NCI-H2107 treated with DMSO at 0.1 percent for 48 hours (cell line): ENCODE measurements around the gene DDIT3.

Experiments
- DNase-seq: peaks from one replicate; lab custom pipeline; 2025; ENCODE audit not compliant: unreplicated experiment; lab: John Stamatoyannopoulos, UW

The DDIT3 gene

DNA sequence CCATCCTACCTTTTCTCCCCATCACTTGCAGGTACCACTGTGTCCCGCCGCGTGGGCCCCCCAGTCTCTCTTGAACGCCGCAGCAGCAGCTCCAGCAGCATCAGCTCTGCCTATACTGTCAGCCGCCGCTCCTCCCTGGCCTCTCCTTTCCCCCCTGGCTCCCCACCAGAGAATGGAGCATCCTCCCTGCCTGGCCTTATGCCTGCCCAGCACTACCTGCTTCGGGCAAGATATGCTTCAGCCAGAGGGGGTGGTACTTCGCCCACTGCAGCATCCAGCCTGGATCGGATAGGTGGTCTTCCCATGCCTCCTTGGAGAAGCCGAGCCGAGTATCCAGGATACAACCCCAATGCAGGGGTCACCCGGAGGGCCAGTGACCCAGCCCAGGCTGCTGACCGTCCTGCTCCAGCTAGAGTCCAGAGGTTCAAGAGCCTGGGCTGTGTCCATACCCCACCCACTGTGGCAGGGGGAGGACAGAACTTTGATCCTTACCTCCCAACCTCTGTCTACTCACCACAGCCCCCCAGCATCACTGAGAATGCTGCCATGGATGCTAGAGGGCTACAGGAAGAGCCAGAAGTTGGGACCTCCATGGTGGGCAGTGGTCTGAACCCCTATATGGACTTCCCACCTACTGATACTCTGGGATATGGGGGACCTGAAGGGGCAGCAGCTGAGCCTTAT is 49.9 kb downstream of the DDIT3 start:
- DNase-seq = no peak

DNA sequence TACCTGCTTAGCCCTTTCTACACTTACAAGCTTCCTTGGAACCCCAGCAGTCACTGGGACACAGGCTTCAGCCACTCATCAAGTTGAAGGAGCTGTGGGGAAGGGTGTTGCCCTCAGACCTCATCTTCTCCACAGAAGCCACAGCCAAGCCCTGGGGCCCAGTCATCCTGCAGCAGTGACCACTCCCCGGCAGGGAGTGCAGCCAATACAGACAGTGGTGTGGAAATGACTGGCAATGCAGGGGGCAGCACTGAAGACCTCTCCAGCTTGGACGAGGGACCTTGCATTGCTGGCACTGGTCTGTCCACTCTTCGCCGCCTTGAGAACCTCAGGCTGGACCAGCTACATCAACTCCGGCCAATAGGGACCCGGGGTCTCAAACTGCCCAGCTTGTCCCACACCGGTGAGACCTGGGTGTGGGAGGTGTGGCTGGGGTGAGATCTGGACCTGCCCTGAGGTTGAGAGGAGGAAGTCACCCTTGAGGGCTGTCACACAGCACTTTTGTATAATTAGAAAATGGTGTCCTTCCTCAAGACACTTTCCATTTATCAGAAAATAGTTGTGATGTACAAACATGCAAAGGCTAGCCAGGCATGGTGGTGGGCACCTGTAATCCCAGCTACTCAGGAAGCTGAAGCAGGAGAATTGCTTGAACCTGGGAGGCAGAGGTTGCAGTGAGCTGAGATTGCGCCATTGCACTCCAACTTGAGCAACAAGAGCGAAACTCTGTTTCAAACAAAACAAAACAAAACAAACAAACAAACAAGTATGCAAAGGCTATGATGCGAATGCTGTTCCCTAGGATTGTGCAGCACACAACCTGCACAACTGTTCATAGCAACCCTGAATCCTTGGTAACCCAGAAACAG is 50.8 kb downstream of the DDIT3 start:
- DNase-seq = no peak

GRCh38 chr12:57467915-57468314 is 52.4 kb downstream of the DDIT3 start:
- DNase-seq = no peak

DNA sequence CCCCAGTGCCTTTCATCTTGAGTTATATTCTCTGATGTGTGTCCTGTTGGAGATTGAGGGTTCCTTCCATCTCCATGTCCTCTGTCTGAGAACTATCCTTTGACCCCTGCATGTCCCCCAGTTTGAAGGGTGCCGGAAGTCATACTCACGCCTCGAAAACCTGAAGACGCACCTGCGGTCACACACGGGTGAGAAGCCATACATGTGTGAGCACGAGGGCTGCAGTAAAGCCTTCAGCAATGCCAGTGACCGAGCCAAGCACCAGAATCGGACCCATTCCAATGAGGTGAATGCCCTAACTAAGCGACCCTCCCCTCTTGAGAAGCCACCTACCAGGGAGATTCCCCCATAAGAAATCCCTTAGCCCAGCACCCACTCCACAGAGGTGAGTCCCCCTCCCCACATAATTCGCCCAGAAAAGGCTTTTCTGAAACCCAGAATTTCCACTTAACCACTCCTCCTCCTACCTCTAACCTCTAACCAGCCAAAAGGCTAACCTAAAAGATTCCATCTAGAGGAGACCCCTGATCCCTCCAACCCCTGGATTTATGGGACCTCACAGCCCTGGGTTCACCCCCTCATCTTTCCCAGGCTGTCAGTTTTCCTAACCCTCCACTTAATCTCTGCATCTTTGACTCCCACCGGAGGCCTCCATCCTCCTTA is 53.0 kb downstream of the DDIT3 start:
- no peak for DNase-seq
